CD14-positive monocyte (primary cell): ENCODE data around the gene IST1. TPM values are rescaled to one million over a fixed set of nuclear protein-coding genes. Genes with fewer than 3 reads are reported as not detected.

Experiments
- DNase-seq, 3 donors: peaks; one replicate each; pipeline ENCODE4 v3.0.0-alpha.2; 2011 to 2022
- H2AFZ ChIP-seq: 2 replicates; pipeline ENCODE4 v1.6.0; 2012; ENCODE audit warnings: mild to moderate bottlenecking, low read depth, low read length, inconsistent platforms; ENCODE audit not compliant: insufficient read depth, poor library complexity, severe bottlenecking
- H3K27ac ChIP-seq, 2 donors: 1 replicate in 1 of 2; 2 replicates in 1 of 2; pipeline ENCODE4 v1.5.1; 2012 to 2013; ENCODE audit warnings: low read length in 2 of 2, control low read depth in 1 of 2, inconsistent platforms in 1 of 2, low read depth in 1 of 2, mild to moderate bottlenecking in 1 of 2
- H3K27me3 ChIP-seq, 2 donors: one replicate each; pipeline versions ENCODE4 v1.6.0 to v1.6.1; 2011 to 2013; ENCODE audit warnings: low read length in 2 of 2; ENCODE audit not compliant: control insufficient read depth in 2 of 2, insufficient read depth in 2 of 2
- H3K36me3 ChIP-seq, 2 donors: replicated peaks in 1 of 2; 1 replicate in 1 of 2; 2 replicates in 1 of 2; pipeline versions ENCODE4 v1.5.1 to v1.6.1; 2012 to 2013; ENCODE audit warnings: low read length in 2 of 2, control low read depth in 1 of 2, inconsistent platforms in 1 of 2, mild to moderate bottlenecking in 1 of 2; ENCODE audit not compliant: insufficient read depth in 2 of 2, control insufficient read depth in 1 of 2
- H3K4me1 ChIP-seq, 2 donors: 1 replicate in 1 of 2; 2 replicates in 1 of 2; pipeline versions ENCODE4 v1.5.1 to v1.6.1; 2012 to 2013; ENCODE audit warnings: low read length in 2 of 2, control low read depth in 1 of 2, inconsistent platforms in 1 of 2, mild to moderate bottlenecking in 1 of 2, moderate library complexity in 1 of 2; ENCODE audit not compliant: insufficient read depth in 2 of 2, control insufficient read depth in 1 of 2
- H3K4me2 ChIP-seq: replicated peaks from 2 replicates; pipeline ENCODE3; 2012; ENCODE audit warnings: low read length, moderate library complexity, mild to moderate bottlenecking; ENCODE audit not compliant: poor library complexity, severe bottlenecking; ENCODE audit errors: extremely low read depth
- H3K4me3 ChIP-seq, 3 experiments: fragments of 200-600 bp in 1 of 3; sonication (generic) in 1 of 3; replicated peaks in 1 of 3; 1 replicate in 2 of 3; 2 replicates in 1 of 3; pipeline ENCODE4 v1.5.1; 2011 to 2013; ENCODE audit warnings: low read length in 3 of 3, mild to moderate bottlenecking in 3 of 3, control low read depth in 2 of 3, low read depth in 2 of 3, inconsistent platforms in 1 of 3, moderate library complexity in 1 of 3
- H3K79me2 ChIP-seq: 2 replicates; pipeline ENCODE4 v1.6.0; 2012; ENCODE audit warnings: mild to moderate bottlenecking, control low read depth, inconsistent platforms, low read length, moderate library complexity; ENCODE audit not compliant: insufficient read depth
- H3K9ac ChIP-seq: 2 replicates; pipeline ENCODE4 v1.6.0; 2017; ENCODE audit warnings: low read length, mild to moderate bottlenecking; ENCODE audit not compliant: insufficient read depth, poor library complexity, severe bottlenecking
- H3K9me3 ChIP-seq, 2 donors: replicated peaks in 1 of 2; 1 replicate in 1 of 2; 2 replicates in 1 of 2; pipeline versions ENCODE4 v1.5.1 to v1.6.1; 2012 to 2013; ENCODE audit warnings: low read length in 2 of 2, control low read depth in 1 of 2; ENCODE audit not compliant: control insufficient read depth in 1 of 2, insufficient read depth in 1 of 2
- H4K20me1 ChIP-seq: 2 replicates; pipeline ENCODE4 v1.6.0; 2012; ENCODE audit warnings: mild to moderate bottlenecking, low read length, control low read depth, moderate library complexity; ENCODE audit not compliant: insufficient read depth
- H3K27ac Mint-ChIP-seq, 7 donors: one replicate each; pipeline ENCODE4 v1.8.0; 2020; ENCODE audit warnings: mild to moderate bottlenecking in 7 of 7, mixed read lengths in 7 of 7, moderate library complexity in 6 of 7, inconsistent platforms in 2 of 7
- H3K27me3 Mint-ChIP-seq, 3 donors: one replicate each; pipeline ENCODE4 v1.8.0; 2021 to 2022; ENCODE audit warnings: low read depth in 3 of 3, mild to moderate bottlenecking in 3 of 3, mixed read lengths in 3 of 3, moderate library complexity in 3 of 3, inconsistent platforms in 1 of 3
- H3K36me3 Mint-ChIP-seq, 2 donors: one replicate each; pipeline ENCODE4 v1.8.0; 2020; ENCODE audit warnings: mixed read lengths in 2 of 2, inconsistent platforms in 1 of 2, mild to moderate bottlenecking in 1 of 2
- H3K4me1 Mint-ChIP-seq: one replicate; pipeline ENCODE4 v1.8.0; 2020; ENCODE audit warnings: mild to moderate bottlenecking, mixed read lengths
- H3K4me3 Mint-ChIP-seq, 2 donors: one replicate each; pipeline ENCODE4 v1.8.0; 2020; ENCODE audit warnings: mild to moderate bottlenecking in 2 of 2, mixed read lengths in 2 of 2, moderate library complexity in 1 of 2
- H3K9me3 Mint-ChIP-seq, 7 donors: one replicate each; pipeline ENCODE4 v1.8.0; 2020 to 2022; ENCODE audit warnings: mixed read lengths in 7 of 7, mild to moderate bottlenecking in 6 of 7, moderate library complexity in 6 of 7, inconsistent platforms in 2 of 7
- CTCF ChIP-seq: fragments of 200-600 bp; IDR thresholded peaks from one replicate; pipeline ENCODE4 v1.8.0; 2022; ENCODE audit warnings: antibody characterized with exemption, mild to moderate bottlenecking
- WGBS: methylation state at CpG from one replicate; pipeline ENCODE4 v1.1.5; 2013; ENCODE audit warnings: missing lambda C conversion rate; ENCODE audit not compliant: insufficient coverage; 5-methylcytosine and 5-hydroxymethylcytosine counted together
- intact Hi-C, 2 donors: fragments of 100-400 bp; cut with micrococcal nuclease; formaldehyde crosslinking; loops; one replicate each; pipeline versions ENCODE4 v1.15.0 to v1.15.1; 2023
- polyA plus RNA-seq, 3 donors: library from polyadenylated mRNA; depleted of rRNA in 1 of 3; unstranded in 2 of 3; stranded (reverse) in 1 of 3; fragments of 300-500 nt in 2 of 3; fragments of >200 nt in 1 of 3; fragmentation: Illumina TruSeq in 2 of 3; gene quantifications; 1 replicate in 2 of 3; 2 replicates in 1 of 3; pipeline ENCODE4 v1.2.3, GENCODE V29; 2012 to 2021

Gene IST1
- polyA plus RNA-seq, 3 donors, result 81.3 to 233 (median 102) TPM

- no peak overlapping the region for H3K27ac ChIP-seq
- H3K9ac ChIP-seq, result no peak overlapping the region
- H3K27me3 ChIP-seq, result no peaks in the 10 kb centered on the region
- H3K36me3 ChIP-seq, result peaks cover 60 to 95% of the 10 kb centered on the region in 2 donors
- Mint-ChIP-seq H3K4me3 (no peak overlapping the region), H3K36me3 (peaks cover 61 to 73% of the 10 kb centered on the region in 2 donors), H3K27ac (peak overlapping the region in 1 of 7 donors; percentile 51), H3K9me3 (no peaks in the 10 kb centered on the region), H3K4me1 (peaks cover 9% of the 10 kb centered on the region), H3K27me3 (no peaks in the 10 kb centered on the region)
- 96% methylated on average over 3 of the region's 5 CpGs for WGBS
- H3K4me2 ChIP-seq, result no peak overlapping the region
- peaks cover 63% of the 10 kb centered on the region for H4K20me1 ChIP-seq
- H3K9me3 ChIP-seq, result no peaks in the 10 kb centered on the region
- intact Hi-C loops, result no loop called here
- H3K4me1 ChIP-seq, result no peaks in the 10 kb centered on the region
- no peak for DNase-seq
- H2AFZ ChIP-seq, result no peak overlapping the region
- no peak for TF ChIP-seq CTCF
- no peak overlapping the region for H3K4me3 ChIP-seq
- peaks cover 20% of the 10 kb centered on the region for H3K79me2 ChIP-seq
Observed at GRCh38 chr16:71855937-71856662, 39.2 kb upstream of the IST1 start.

DNA sequence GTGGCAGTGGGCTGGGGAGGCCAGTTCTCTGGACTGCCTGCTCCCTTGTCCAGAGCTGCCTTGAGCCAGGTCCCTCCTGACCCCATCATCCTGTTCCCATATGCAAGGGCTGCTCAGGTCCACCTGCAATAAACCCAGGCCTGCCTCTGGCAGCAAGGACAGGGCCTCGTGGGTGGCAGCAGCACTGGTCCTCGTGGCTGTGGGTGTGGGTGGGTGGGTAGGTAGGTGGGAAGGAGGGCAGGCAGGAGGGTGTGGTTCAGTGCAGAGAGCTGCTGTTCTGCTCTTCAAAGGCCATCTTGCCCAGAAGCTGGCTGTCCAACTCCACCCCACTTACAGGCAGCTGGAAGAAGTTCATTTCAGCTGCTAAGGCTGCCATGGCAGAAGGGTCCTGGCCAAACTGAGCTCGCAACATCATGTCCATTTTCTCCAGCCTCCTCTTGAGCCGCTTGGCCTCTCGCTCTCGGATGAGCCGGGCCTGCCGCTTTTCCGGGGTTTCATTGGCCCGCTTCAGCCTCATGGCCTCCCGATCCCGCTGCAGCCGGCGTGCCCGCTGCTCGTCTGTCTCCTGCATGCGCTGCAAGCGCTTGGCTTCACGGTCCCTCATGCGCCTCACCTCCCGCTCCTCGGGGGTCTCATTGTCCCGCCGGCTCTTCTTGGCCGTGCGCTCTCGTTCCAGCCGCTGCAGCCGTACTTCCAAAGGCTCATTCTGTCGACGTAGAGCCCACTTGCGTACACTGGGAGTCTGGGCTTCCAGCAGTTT, 35.4 kb upstream of the IST1 start:
- no peaks in the 10 kb centered on the region for H3K27me3 Mint-ChIP-seq
- Histone ChIP-seq H3K4me2 (no peak overlapping the region), H3K9ac (no peak overlapping the region), H3K36me3 (peaks cover 51 to 93% of the 10 kb centered on the region in 2 donors), H3K79me2 (peaks cover 2% of the 10 kb centered on the region), H4K20me1 (peaks cover 27% of the 10 kb centered on the region), H2AFZ (no peak overlapping the region), H3K27ac (no peak overlapping the region), H3K9me3 (no peaks in the 10 kb centered on the region), H3K4me1 (no peaks in the 10 kb centered on the region), H3K4me3 (no peak overlapping the region), H3K27me3 (no peaks in the 10 kb centered on the region)
- H3K9me3 Mint-ChIP-seq, result no peaks in the 10 kb centered on the region
- WGBS, result 97% methylated on average over 29 of the region's 32 CpGs
- peaks cover 4% of the 10 kb centered on the region for H3K4me1 Mint-ChIP-seq
- no peak overlapping the region for H3K4me3 Mint-ChIP-seq
- H3K27ac Mint-ChIP-seq, result no peak overlapping the region
- no peak for TF ChIP-seq CTCF
- H3K36me3 Mint-ChIP-seq, result peaks cover 52 to 68% of the 10 kb centered on the region in 2 donors
- no peak for DNase-seq
- intact Hi-C loops, result no loop called here
